ENCODE data around the gene MCEMP1. TPM values are rescaled to one million over a fixed set of nuclear protein-coding genes. Genes with fewer than 3 reads are reported as not detected.

MCEMP1 gene
- total RNA-seq, 1 donor from 2014 or later: 0.60 TPM

- Histone ChIP-seq H3K27ac (replicated peaks) (no peak overlapping the region), H3K4me1 (no peaks in the 10 kb centered on the region), H3K36me3 (no peaks in the 10 kb centered on the region), H3K9me3 (replicated peaks) (no peaks in the 10 kb centered on the region), H3K4me3 (no peak overlapping the region), H3K27me3 (ENCODE audit: low read depth) (peaks cover 51% of the 10 kb centered on the region)
- TF ChIP-seq CTCF (IDR thresholded peaks at IDR 0.05; ENCODE audit: borderline replicate concordance): no peak
- intact Hi-C loops (cut with micrococcal nuclease): no loop called here
- no peak for DNase-seq
Measured at GRCh38 chr19:7658219-7658686, 18.6 kb upstream of the MCEMP1 start.

- no peak overlapping the region for H3K27ac ChIP-seq (replicated peaks)
- no peaks in the 10 kb centered on the region for H3K36me3 ChIP-seq
- H3K4me3 ChIP-seq: no peak overlapping the region
- H3K27me3 ChIP-seq (ENCODE audit: low read depth): peaks cover 74% of the 10 kb centered on the region
- intact Hi-C loops (cut with micrococcal nuclease): no loop called here
- no peaks in the 10 kb centered on the region for H3K9me3 ChIP-seq (replicated peaks)
- DNase-seq: no peak
- no peak for TF ChIP-seq CTCF (IDR thresholded peaks at IDR 0.05; ENCODE audit: borderline replicate concordance)
- H3K4me1 ChIP-seq: no peaks in the 10 kb centered on the region
Measured at GRCh38 chr19:7661744-7662538, 14.9 kb upstream of the MCEMP1 start.

GRCh38 chr19:7662657-7663056 lies 14.2 kb upstream of the MCEMP1 start:
- Histone ChIP-seq H3K27ac (replicated peaks) (no peak overlapping the region), H3K4me1 (no peaks in the 10 kb centered on the region), H3K9me3 (replicated peaks) (no peaks in the 10 kb centered on the region), H3K36me3 (no peaks in the 10 kb centered on the region), H3K4me3 (no peak overlapping the region), H3K27me3 (ENCODE audit: low read depth) (peaks cover 81% of the 10 kb centered on the region)
- TF ChIP-seq CTCF (IDR thresholded peaks at IDR 0.05; ENCODE audit: borderline replicate concordance): no peak
- intact Hi-C loops (cut with micrococcal nuclease): no loop called here
- no peak for DNase-seq

- H3K4me3 ChIP-seq: no peak overlapping the region
- no peaks in the 10 kb centered on the region for H3K36me3 ChIP-seq
- intact Hi-C loops (cut with micrococcal nuclease): no loop called here
- DNase-seq: no peak
- H3K9me3 ChIP-seq (replicated peaks): no peaks in the 10 kb centered on the region
- peaks cover 84% of the 10 kb centered on the region for H3K27me3 ChIP-seq (ENCODE audit: low read depth)
- no peak for TF ChIP-seq CTCF (IDR thresholded peaks at IDR 0.05; ENCODE audit: borderline replicate concordance)
- H3K27ac ChIP-seq (replicated peaks): no peak overlapping the region
- no peaks in the 10 kb centered on the region for H3K4me1 ChIP-seq
Measured at GRCh38 chr19:7663706-7664105, 13.2 kb upstream of the MCEMP1 start.

- Histone ChIP-seq H3K9me3 (replicated peaks) (no peaks in the 10 kb centered on the region), H3K4me1 (no peaks in the 10 kb centered on the region), H3K27ac (replicated peaks) (no peak overlapping the region), H3K36me3 (no peaks in the 10 kb centered on the region), H3K27me3 (ENCODE audit: low read depth) (peaks cover 84% of the 10 kb centered on the region), H3K4me3 (no peak overlapping the region)
- intact Hi-C loops (cut with micrococcal nuclease): no loop called here
- TF ChIP-seq CTCF (IDR thresholded peaks at IDR 0.05; ENCODE audit: borderline replicate concordance): no peak
- no peak for DNase-seq
Measured at GRCh38 chr19:7665076-7665475, 11.8 kb upstream of the MCEMP1 start.
